ENCODE results near the gene NIPBL. TPM values are rescaled to one million over a fixed set of nuclear protein-coding genes. Genes with fewer than 3 reads are reported as not detected.

The NIPBL gene
- polyA plus RNA-seq, 1 of the 3 experiments (the other 2 are of a cell fraction): 5.2 TPM

DNA sequence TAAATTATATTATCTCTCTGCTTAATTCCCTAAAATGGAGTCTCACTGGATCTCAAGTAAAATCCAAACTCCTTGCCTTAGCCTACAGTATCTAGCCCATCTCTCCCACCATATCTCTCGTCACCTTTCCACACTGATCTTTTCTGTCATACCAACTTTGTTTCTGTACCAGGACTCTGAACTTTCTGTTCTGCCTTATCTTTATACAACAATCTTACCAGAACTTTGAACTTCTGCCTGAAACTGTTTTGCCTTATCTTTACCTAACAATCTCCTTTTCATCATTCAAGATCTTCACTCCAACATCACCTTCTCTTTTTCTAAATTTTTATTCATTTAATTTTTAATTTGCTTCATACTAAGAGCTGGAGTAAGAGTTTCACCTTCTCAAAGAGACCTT is 233.6 kb downstream of the NIPBL start:
- H3K27ac ChIP-seq (ENCODE audit: low read depth in 2 of 2, low read length in 1 of 2): no peak overlapping the region
- H3K36me3 ChIP-seq (replicated peaks in 1 of 2; ENCODE audit: control insufficient read depth in 1 of 2, insufficient read depth in 2 of 2, low read length in 1 of 2): peaks cover 37 to 65% of the 10 kb centered on the region in 2 experiments
- no peak overlapping the region for H3K9ac ChIP-seq
- no peaks in the 10 kb centered on the region for H3F3A ChIP-seq (replicated peaks; ENCODE audit: insufficient read depth)
- DNase-seq: no peak
- no peaks in the 10 kb centered on the region for H3K9me2 ChIP-seq
- H3K4me3 ChIP-seq (ENCODE audit: low read depth in 2 of 2, low read length in 1 of 2): no peak overlapping the region
- POLR2A ChIA-PET: no interaction called here
- no peak overlapping the region for H2AFZ ChIP-seq (ENCODE audit: low read depth)
- H3K9me3 ChIP-seq: no peaks in the 10 kb centered on the region
- CTCF ChIA-PET: no interaction called here
- no peak overlapping the region for H3K4me2 ChIP-seq
- no peaks in the 10 kb centered on the region for H3K79me2 ChIP-seq (ENCODE audit: insufficient read depth)
- no peaks in the 10 kb centered on the region for H4K20me1 ChIP-seq (ENCODE audit: insufficient read depth)
- H3K27me3 ChIP-seq (ENCODE audit: insufficient read depth): no peaks in the 10 kb centered on the region
- H3K4me1 ChIP-seq (ENCODE audit: control insufficient read depth in 1 of 2, insufficient read depth in 2 of 2, low read depth in 1 of 2, low read length in 1 of 2): no peaks in the 10 kb centered on the region
- whole genome bisulfite sequencing (ENCODE audit: low lambda C conversion rate): 97% methylated on average over 1 of the region's 1 CpG
- no peak for TF ChIP-seq SIN3A (IDR thresholded peaks at IDR 0.05; ENCODE audit: borderline replicate concordance, low read depth, low read length)
- TF ChIP-seq FOXJ3 (CRISPR knock-in tag; IDR thresholded peaks at IDR 0.05): no peak
- TF ChIP-seq TAF1 (IDR thresholded peaks at IDR 0.05; ENCODE audit: borderline replicate concordance, low read depth, low read length): no peak
- no peak for TF ChIP-seq TCF12 (IDR thresholded peaks at IDR 0.05)
- TF ChIP-seq NRF1 (IDR thresholded peaks at IDR 0.05; ENCODE audit: low read depth, low read length): no peak
- no peak for TF ChIP-seq POLR2AphosphoS5 (IDR thresholded peaks at IDR 0.05; ENCODE audit: low read depth, low read length)
- TF ChIP-seq RXRA (IDR thresholded peaks at IDR 0.05; ENCODE audit: borderline replicate concordance, low read depth): no peak
- no peak for TF ChIP-seq YY1 (IDR thresholded peaks at IDR 0.05; ENCODE audit: low read depth)
- TF ChIP-seq MEF2A (IDR thresholded peaks at IDR 0.05; ENCODE audit: borderline replicate concordance, low read depth): no peak
- TF ChIP-seq, protein P1, sequence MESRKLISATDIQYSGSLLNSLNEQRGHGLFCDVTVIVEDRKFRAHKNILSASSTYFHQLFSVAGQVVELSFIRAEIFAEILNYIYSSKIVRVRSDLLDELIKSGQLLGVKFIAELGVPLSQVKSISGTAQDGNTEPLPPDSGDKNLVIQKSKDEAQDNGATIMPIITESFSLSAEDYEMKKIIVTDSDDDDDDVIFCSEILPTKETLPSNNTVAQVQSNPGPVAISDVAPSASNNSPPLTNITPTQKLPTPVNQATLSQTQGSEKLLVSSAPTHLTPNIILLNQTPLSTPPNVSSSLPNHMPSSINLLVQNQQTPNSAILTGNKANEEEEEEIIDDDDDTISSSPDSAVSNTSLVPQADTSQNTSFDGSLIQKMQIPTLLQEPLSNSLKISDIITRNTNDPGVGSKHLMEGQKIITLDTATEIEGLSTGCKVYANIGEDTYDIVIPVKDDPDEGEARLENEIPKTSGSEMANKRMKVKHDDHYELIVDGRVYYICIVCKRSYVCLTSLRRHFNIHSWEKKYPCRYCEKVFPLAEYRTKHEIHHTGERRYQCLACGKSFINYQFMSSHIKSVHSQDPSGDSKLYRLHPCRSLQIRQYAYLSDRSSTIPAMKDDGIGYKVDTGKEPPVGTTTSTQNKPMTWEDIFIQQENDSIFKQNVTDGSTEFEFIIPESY (IDR thresholded peaks at IDR 0.05; ENCODE audit: borderline replicate concordance, low read depth): no peak

DNA sequence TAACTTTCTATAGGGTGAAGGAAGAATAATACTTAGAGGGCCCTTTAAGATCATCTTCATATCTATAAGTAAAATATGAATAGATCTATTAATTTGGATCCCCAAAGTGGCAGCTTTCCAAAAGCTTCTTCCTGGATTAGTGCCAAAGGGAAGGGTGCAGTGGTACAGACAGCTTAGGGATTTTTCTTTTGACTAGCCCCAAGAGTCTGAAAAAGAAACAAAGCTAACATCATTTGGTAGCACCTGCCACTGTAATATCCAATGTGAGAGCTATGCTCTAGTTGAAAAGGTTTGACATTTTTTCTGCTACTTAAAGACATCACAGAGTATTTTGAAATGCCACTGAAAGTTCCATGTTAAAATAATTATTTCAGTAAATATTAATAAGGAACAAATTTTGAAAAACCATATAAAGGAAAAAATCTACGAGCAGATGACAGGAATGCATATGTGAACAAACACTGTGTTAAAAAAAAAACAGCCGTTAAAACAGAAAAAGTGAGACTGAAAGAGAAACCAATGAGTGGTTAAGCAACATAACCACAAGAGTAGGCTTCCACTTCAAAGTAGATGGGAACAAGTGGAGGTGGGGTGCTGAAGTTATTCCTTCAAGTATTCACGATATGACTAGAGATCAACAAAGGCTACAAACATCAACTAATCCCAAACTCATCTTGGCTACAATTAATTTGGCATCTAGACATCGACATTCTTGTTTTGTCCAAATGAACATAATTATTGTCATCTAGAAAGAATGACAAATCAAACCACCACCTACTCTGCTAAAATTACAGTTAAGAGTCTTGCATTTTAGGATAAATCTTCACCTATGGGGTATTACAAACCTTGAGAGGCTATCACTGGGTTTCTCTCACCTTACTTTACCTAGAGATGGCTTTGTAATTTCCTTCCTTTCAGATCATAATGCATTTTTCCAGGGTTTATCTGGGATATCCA is 235.1 kb downstream of the NIPBL start:
- Histone ChIP-seq H3F3A (replicated peaks; ENCODE audit: insufficient read depth) (no peaks in the 10 kb centered on the region), H3K4me2 (no peak overlapping the region), H4K20me1 (ENCODE audit: insufficient read depth) (no peaks in the 10 kb centered on the region), H3K4me3 (ENCODE audit: low read depth in 2 of 2, low read length in 1 of 2) (no peak overlapping the region), H3K36me3 (replicated peaks in 1 of 2; ENCODE audit: control insufficient read depth in 1 of 2, insufficient read depth in 2 of 2, low read length in 1 of 2) (peaks cover 37 to 60% of the 10 kb centered on the region in 2 experiments), H3K9ac (no peak overlapping the region), H3K4me1 (ENCODE audit: control insufficient read depth in 1 of 2, insufficient read depth in 2 of 2, low read depth in 1 of 2, low read length in 1 of 2) (no peaks in the 10 kb centered on the region), H3K27me3 (ENCODE audit: insufficient read depth) (no peaks in the 10 kb centered on the region), H3K79me2 (ENCODE audit: insufficient read depth) (no peaks in the 10 kb centered on the region), H2AFZ (ENCODE audit: low read depth) (no peak overlapping the region), H3K27ac (ENCODE audit: low read depth in 2 of 2, low read length in 1 of 2) (no peak overlapping the region), H3K9me3 (no peaks in the 10 kb centered on the region), H3K9me2 (no peaks in the 10 kb centered on the region)
- CTCF ChIA-PET: no interaction called here
- 96% methylated on average over 4 of the region's 4 CpGs for WGBS (ENCODE audit: low lambda C conversion rate)
- POLR2A ChIA-PET: no interaction called here
- TF ChIP-seq, protein P2, sequence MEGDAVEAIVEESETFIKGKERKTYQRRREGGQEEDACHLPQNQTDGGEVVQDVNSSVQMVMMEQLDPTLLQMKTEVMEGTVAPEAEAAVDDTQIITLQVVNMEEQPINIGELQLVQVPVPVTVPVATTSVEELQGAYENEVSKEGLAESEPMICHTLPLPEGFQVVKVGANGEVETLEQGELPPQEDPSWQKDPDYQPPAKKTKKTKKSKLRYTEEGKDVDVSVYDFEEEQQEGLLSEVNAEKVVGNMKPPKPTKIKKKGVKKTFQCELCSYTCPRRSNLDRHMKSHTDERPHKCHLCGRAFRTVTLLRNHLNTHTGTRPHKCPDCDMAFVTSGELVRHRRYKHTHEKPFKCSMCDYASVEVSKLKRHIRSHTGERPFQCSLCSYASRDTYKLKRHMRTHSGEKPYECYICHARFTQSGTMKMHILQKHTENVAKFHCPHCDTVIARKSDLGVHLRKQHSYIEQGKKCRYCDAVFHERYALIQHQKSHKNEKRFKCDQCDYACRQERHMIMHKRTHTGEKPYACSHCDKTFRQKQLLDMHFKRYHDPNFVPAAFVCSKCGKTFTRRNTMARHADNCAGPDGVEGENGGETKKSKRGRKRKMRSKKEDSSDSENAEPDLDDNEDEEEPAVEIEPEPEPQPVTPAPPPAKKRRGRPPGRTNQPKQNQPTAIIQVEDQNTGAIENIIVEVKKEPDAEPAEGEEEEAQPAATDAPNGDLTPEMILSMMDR (IDR thresholded peaks at IDR 0.05): no peak
- TF ChIP-seq, protein P3, sequence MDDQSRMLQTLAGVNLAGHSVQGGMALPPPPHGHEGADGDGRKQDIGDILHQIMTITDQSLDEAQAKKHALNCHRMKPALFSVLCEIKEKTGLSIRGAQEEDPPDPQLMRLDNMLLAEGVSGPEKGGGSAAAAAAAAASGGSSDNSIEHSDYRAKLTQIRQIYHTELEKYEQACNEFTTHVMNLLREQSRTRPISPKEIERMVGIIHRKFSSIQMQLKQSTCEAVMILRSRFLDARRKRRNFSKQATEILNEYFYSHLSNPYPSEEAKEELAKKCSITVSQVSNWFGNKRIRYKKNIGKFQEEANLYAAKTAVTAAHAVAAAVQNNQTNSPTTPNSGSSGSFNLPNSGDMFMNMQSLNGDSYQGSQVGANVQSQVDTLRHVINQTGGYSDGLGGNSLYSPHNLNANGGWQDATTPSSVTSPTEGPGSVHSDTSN (IDR thresholded peaks at IDR 0.05): no peak
- no peak for TF ChIP-seq RCOR1 (IDR thresholded peaks at IDR 0.05; ENCODE audit: low read length)
- TF ChIP-seq NRF1 (IDR thresholded peaks at IDR 0.05; ENCODE audit: low read depth, low read length): no peak
- no peak for TF ChIP-seq FOXM1 (IDR thresholded peaks at IDR 0.05; ENCODE audit: low read depth)
- TF ChIP-seq RXRA (IDR thresholded peaks at IDR 0.05; ENCODE audit: borderline replicate concordance, low read depth): no peak
- TF ChIP-seq RFX5 (IDR thresholded peaks at IDR 0.05; ENCODE audit: low read length): no peak
- TF ChIP-seq ELF1 (IDR thresholded peaks at IDR 0.05): no peak
- TF ChIP-seq FOSL2 (IDR thresholded peaks at IDR 0.05; ENCODE audit: borderline replicate concordance, low read depth): no peak
- TF ChIP-seq POLR2AphosphoS5 (IDR thresholded peaks at IDR 0.05; ENCODE audit: low read depth, low read length): no peak
- TF ChIP-seq, protein P4, sequence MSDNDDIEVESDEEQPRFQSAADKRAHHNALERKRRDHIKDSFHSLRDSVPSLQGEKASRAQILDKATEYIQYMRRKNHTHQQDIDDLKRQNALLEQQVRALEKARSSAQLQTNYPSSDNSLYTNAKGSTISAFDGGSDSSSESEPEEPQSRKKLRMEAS (IDR thresholded peaks at IDR 0.05; ENCODE audit: low read depth): no peak
- TF ChIP-seq, protein P1 (IDR thresholded peaks at IDR 0.05; ENCODE audit: borderline replicate concordance, low read depth): no peak
- TF ChIP-seq YY1 (IDR thresholded peaks at IDR 0.05; ENCODE audit: low read depth): no peak
- no peak for DNase-seq

All from SK-N-SH (cell line).